Endothelial cell of umbilical vein (primary cell): ENCODE measurements around the gene KCNMA1. TPM values are rescaled to one million over a fixed set of nuclear protein-coding genes. Genes with fewer than 3 reads are reported as not detected.

Source experiments
- BruUV-seq: library from RNA; stranded (reverse); fragments of 400-500 nt; replicated peaks from 2 replicates; lab custom pipeline; 2021; lab: Mats Ljungman, UMichigan
- CTCF ChIA-PET: fragments of 300-600, 350-600 bp; sonication (Branson Sonifier 250); formaldehyde crosslinking; loops from one replicate; lab custom pipeline; 2021; ENCODE audit warnings: antibody characterized with exemption, inconsistent platforms; lab: Charles Lee
- POLR2A ChIA-PET: fragments of 300-600, 350-600 bp; sonication (Branson Sonifier 250); formaldehyde crosslinking; loops from one replicate; lab custom pipeline; 2021; ENCODE audit warnings: antibody characterized with exemption, inconsistent platforms; lab: Charles Lee
- DNase-seq: peaks from one replicate; pipeline ENCODE4 v3.0.0-alpha.2; 2011; ENCODE audit warnings: low read depth, low spot score
- FAIRE-seq: peaks from 2 replicates; lab custom pipeline; 2011; peaks lifted over from hg19 to GRCh38; lab: Jason Lieb, UNC
- H2AFZ ChIP-seq: 2 replicates; pipeline ENCODE4 v1.6.0; 2012; ENCODE audit warnings: low read depth, low read length, control low read depth, inconsistent platforms
- H3K27ac ChIP-seq: 2 replicates; pipeline ENCODE4 v1.5.1; 2011; ENCODE audit warnings: low read depth, mild to moderate bottlenecking, control low read depth, low read length, moderate library complexity; ENCODE audit not compliant: insufficient read depth
- H3K27me3 ChIP-seq, 2 experiments: 2 replicates each; pipeline versions ENCODE4 v1.6.0 to v1.6.1; 2011; ENCODE audit warnings: low read length in 2 of 2, mixed read lengths in 1 of 2; ENCODE audit not compliant: control insufficient read depth in 2 of 2, insufficient read depth in 2 of 2
- H3K36me3 ChIP-seq, 2 experiments: 2 replicates in 1 of 2; 3 replicates in 1 of 2; pipeline ENCODE4 v1.5.1; 2011; ENCODE audit warnings: low read length in 2 of 2, mild to moderate bottlenecking in 1 of 2, moderate library complexity in 1 of 2; ENCODE audit not compliant: control insufficient read depth in 2 of 2, insufficient read depth in 2 of 2; ENCODE audit errors: extremely low read depth in 1 of 2
- H3K4me1 ChIP-seq: 3 replicates; pipeline ENCODE4 v1.5.1; 2011; ENCODE audit warnings: mild to moderate bottlenecking, low read length; ENCODE audit not compliant: control insufficient read depth, insufficient read depth; ENCODE audit errors: extremely low read depth
- H3K4me2 ChIP-seq: 2 replicates; pipeline ENCODE4 v1.6.1; 2011; ENCODE audit warnings: low read length, control low read depth, mixed read lengths; ENCODE audit not compliant: insufficient read depth
- H3K4me3 ChIP-seq, 3 experiments: fragments of 200-600 bp in 1 of 3; sonication (generic), shearing (Covaris generic) in 1 of 3; replicated peaks in 1 of 3; 2 replicates each; pipeline ENCODE4 v1.5.1; 2011 to 2016; ENCODE audit warnings: control low read depth in 3 of 3, low read length in 3 of 3, mild to moderate bottlenecking in 2 of 3, inconsistent platforms in 1 of 3, low read depth in 1 of 3, moderate library complexity in 1 of 3; ENCODE audit not compliant: insufficient read depth in 1 of 3
- H3K79me2 ChIP-seq: 2 replicates; pipeline ENCODE4 v1.6.0; 2012; ENCODE audit warnings: low read length, inconsistent platforms; ENCODE audit not compliant: control insufficient read depth, insufficient read depth
- H3K9ac ChIP-seq: replicated peaks from 2 replicates; pipeline ENCODE3; 2011; ENCODE audit warnings: low read length, control low read depth; ENCODE audit not compliant: insufficient read depth; ENCODE audit errors: extremely low read depth
- H3K9me1 ChIP-seq: replicated peaks from 3 replicates; pipeline ENCODE4 v1.6.0; 2011; ENCODE audit warnings: mild to moderate bottlenecking, low read length; ENCODE audit not compliant: control insufficient read depth, insufficient read depth; ENCODE audit errors: extremely low read depth
- H3K9me3 ChIP-seq: replicated peaks from 2 replicates; pipeline ENCODE4 v1.5.1; 2012; ENCODE audit warnings: low read length, inconsistent platforms; ENCODE audit not compliant: control insufficient read depth, insufficient read depth
- H4K20me1 ChIP-seq: replicated peaks from 2 replicates; pipeline ENCODE3; 2011; ENCODE audit warnings: mild to moderate bottlenecking, low read length; ENCODE audit not compliant: control insufficient read depth, insufficient read depth; ENCODE audit errors: extremely low read depth
- CTCF ChIP-seq, 2 donors: IDR thresholded peaks; 1 replicate in 1 of 2; 2 replicates in 1 of 2; pipeline ENCODE4 v1.5.1; 2011; ENCODE audit warnings: low read length in 2 of 2, mild to moderate bottlenecking in 2 of 2, moderate library complexity in 2 of 2, control low read depth in 1 of 2, inconsistent platforms in 1 of 2, low read depth in 1 of 2; ENCODE audit not compliant: insufficient read depth in 1 of 2; ENCODE audit errors: extremely low read depth in 1 of 2
- EZH2 ChIP-seq: IDR thresholded peaks from 2 replicates; pipeline ENCODE4 v1.6.1; 2012; ENCODE audit warnings: borderline replicate concordance, low read depth, mild to moderate bottlenecking, moderate library complexity, low read length, inconsistent platforms; ENCODE audit not compliant: severe bottlenecking
- FOS ChIP-seq: IDR thresholded peaks from 2 replicates; pipeline ENCODE4 v1.6.1; 2011; ENCODE audit warnings: mild to moderate bottlenecking, low read length, moderate library complexity, borderline replicate concordance; ENCODE audit not compliant: insufficient read depth
- GATA2 ChIP-seq: IDR thresholded peaks from 2 replicates; pipeline ENCODE4 v1.7.0; 2011; ENCODE audit warnings: low read depth, mild to moderate bottlenecking, moderate library complexity, mixed read lengths, low read length; ENCODE audit not compliant: insufficient read length, insufficient read depth
- JUN ChIP-seq: IDR thresholded peaks from 2 replicates; pipeline ENCODE4 v1.6.1; 2011; ENCODE audit warnings: borderline replicate concordance, low read depth; ENCODE audit not compliant: insufficient read length, insufficient read depth
- MYC ChIP-seq: IDR thresholded peaks from one replicate; pipeline ENCODE4 v1.6.1; 2011; ENCODE audit warnings: mild to moderate bottlenecking, low read depth, low read length
- POLR2A ChIP-seq: IDR thresholded peaks from 2 replicates; pipeline ENCODE4 v1.6.1; 2012; ENCODE audit warnings: low read depth, mild to moderate bottlenecking, control low read depth, low read length
- POLR2AphosphoS5 ChIP-seq: IDR thresholded peaks from 2 replicates; pipeline ENCODE4 v1.6.1; 2012; ENCODE audit warnings: low read depth, mild to moderate bottlenecking, control low read depth, low read length, moderate library complexity; ENCODE audit not compliant: insufficient read depth
- dilution Hi-C: fragments of 300-500 bp; cut with MboI; formaldehyde crosslinking; loops from one replicate; pipeline ENCODE4 v1.15.0; 2019; ENCODE audit warnings: low sequenced_read_pairs; ENCODE audit not compliant: extremely low pct_ligation_motif_present
- intact Hi-C: fragments of 100-400 bp; cut with micrococcal nuclease; formaldehyde crosslinking; loops from one replicate; pipeline ENCODE4 v1.10.0; 2022
- polyA plus RNA-seq, 4 experiments: library from polyadenylated mRNA; depleted of rRNA in 3 of 4; stranded (reverse) in 3 of 4; unstranded in 1 of 4; fragments of >200 nt; gene quantifications; 2 replicates each; pipeline versions ENCODE4 v1.2.1 to v1.2.3, GENCODE V29; 2011 to 2012; ENCODE audit warnings: missing spikeins in 1 of 4
- total RNA-seq: library from RNA; stranded (reverse); gene quantifications from 2 replicates; pipeline ENCODE4 v1.2.3, GENCODE V29; 2021
- TF ChIP-seq, protein P1 (sequence below): IDR thresholded peaks from 2 replicates; pipeline ENCODE4 v1.6.1; 2011; ENCODE audit not compliant: insufficient read depth, insufficient read length

The KCNMA1 gene
- total and polyA plus RNA-seq, 2 donors (not counting 3 experiments of a cell fraction or from before 2014, with no cell fraction given): 0.10 to 0.82 TPM

GRCh38 chr10:77409697-77410471 is 227.7 kb downstream of the KCNMA1 start:
- no peak overlapping the region for H3K9ac ChIP-seq
- TF ChIP-seq MYC (no peak), FOS (no peak), POLR2A (no peak), GATA2 (no peak), JUN (no peak), POLR2AphosphoS5 (no peak), CTCF (IDR thresholded peaks at IDR 0.05; ENCODE audit: extremely low read depth in 1 of 2, insufficient read depth in 1 of 2, low read depth in 1 of 2, low read length in 2 of 2) (no peak), EZH2 (no peak)
- TF ChIP-seq, protein P1, sequence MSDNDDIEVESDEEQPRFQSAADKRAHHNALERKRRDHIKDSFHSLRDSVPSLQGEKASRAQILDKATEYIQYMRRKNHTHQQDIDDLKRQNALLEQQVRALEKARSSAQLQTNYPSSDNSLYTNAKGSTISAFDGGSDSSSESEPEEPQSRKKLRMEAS: no peak
- no peaks in the 10 kb centered on the region for H3K79me2 ChIP-seq
- H3K27me3 ChIP-seq: no peaks in the 10 kb centered on the region
- BruUV-seq: no TSS peak
- intact Hi-C loops: no loop called here
- no peak overlapping the region for H3K27ac ChIP-seq
- no peak for FAIRE-seq
- H4K20me1 ChIP-seq: no peaks in the 10 kb centered on the region
- H3K36me3 ChIP-seq: no peaks in the 10 kb centered on the region
- POLR2A ChIA-PET: no interaction called here
- CTCF ChIA-PET: interaction anchor here (1.0 kb wide), 1 partner anchor 17 kb away, joined by 4 read pairs; no protein-coding TSS in a partner anchor
- H2AFZ ChIP-seq: no peak overlapping the region
- H3K9me3 ChIP-seq: no peaks in the 10 kb centered on the region
- no peaks in the 10 kb centered on the region for H3K9me1 ChIP-seq
- H3K4me3 ChIP-seq: no peak overlapping the region
- dilution Hi-C loops: no loop called here
- DNase-seq: no peak
- H3K4me1 ChIP-seq: peaks cover 4% of the 10 kb centered on the region
- H3K4me2 ChIP-seq: no peak overlapping the region
